HAP-1 (cell line): ENCODE data around the gene TIMELESS.
"Not testable (repeated sequence)": the region's sequence is repeated elsewhere in the genome, so short reads cannot be mapped to it uniquely, and the experiment has no call there.

Experiments
- DNase-seq, 2 experiments: peaks; one replicate each; pipeline ENCODE4 v3.0.0-alpha.2; 2016 to 2020; ENCODE audit warnings: low spot score in 2 of 2
- H3K27me3 ChIP-seq: fragments of 250-450 bp; sonication (Bioruptor Pico); 2 replicates; pipeline ENCODE4 v1.5.1; 2020; ENCODE audit warnings: low read depth, mild to moderate bottlenecking, moderate library complexity
- H3K36me3 ChIP-seq: fragments of 250-450 bp; sonication (Bioruptor Pico); replicated peaks from 2 replicates; pipeline ENCODE4 v1.5.1; 2020; ENCODE audit warnings: mild to moderate bottlenecking
- H3K4me1 ChIP-seq: fragments of 250-450 bp; sonication (Bioruptor Pico); 2 replicates; pipeline ENCODE4 v1.5.1; 2020; ENCODE audit warnings: mild to moderate bottlenecking
- H3K4me3 ChIP-seq: fragments of 250-450 bp; sonication (Bioruptor Pico); 2 replicates; pipeline ENCODE4 v1.5.1; 2020; ENCODE audit warnings: mild to moderate bottlenecking, moderate library complexity
- H3K9me3 ChIP-seq: fragments of 250-450 bp; sonication (Bioruptor Pico); 2 replicates; pipeline ENCODE4 v1.5.1; 2020; ENCODE audit warnings: mild to moderate bottlenecking, moderate library complexity
- in situ Hi-C: fragments of 300-500 bp; cut with MboI; formaldehyde crosslinking; loops from 3 replicates; pipeline ENCODE4 v1.14.3; 2020; ENCODE audit warnings: low sequenced_read_pairs, inconsistent platforms, mixed read lengths

The TIMELESS gene

GRCh38 chr12:56450241-56450640 is 1.0 kb upstream of the TIMELESS start:
- Histone ChIP-seq H3K36me3 (no peaks in the 10 kb centered on the region; the same call in 1 of the 2 replicates), H3K9me3 (no peaks in the 10 kb centered on the region), H3K27me3 (no peaks in the 10 kb centered on the region), H3K4me3 (no peak overlapping the region), H3K4me1 (peaks cover 9% of the 10 kb centered on the region)
- no peak for DNase-seq
- in situ Hi-C loops = no loop called here

GRCh38 chr12:56449622-56449984 is 377 bp upstream of the TIMELESS start:
- Histone ChIP-seq H3K9me3 (no peaks in the 10 kb centered on the region; the same call in 1 of the 2 replicates), H3K27me3 (no peaks in the 10 kb centered on the region), H3K4me3 (peak overlapping the region; percentile 52), H3K36me3 (no peaks in the 10 kb centered on the region; the same call in 1 of the 2 replicates), H3K4me1 (peaks cover 9% of the 10 kb centered on the region)
- no peak for DNase-seq
- in situ Hi-C loops = no loop called here

GRCh38 chr12:56443208-56443607 is 6.0 kb downstream of the TIMELESS start:
- H3K4me3 ChIP-seq, H3K36me3 ChIP-seq, in situ Hi-C loops, H3K4me1 ChIP-seq, H3K27me3 ChIP-seq, DNase-seq, H3K9me3 ChIP-seq: not testable (repeated sequence)

- H3K4me1 ChIP-seq = no peaks in the 10 kb centered on the region
- in situ Hi-C loops = no loop called here
- no peak overlapping the region for H3K4me3 ChIP-seq
- peaks cover 11% of the 10 kb centered on the region for H3K36me3 ChIP-seq
- no peak for DNase-seq
- no peaks in the 10 kb centered on the region for H3K27me3 ChIP-seq
- no peaks in the 10 kb centered on the region for H3K9me3 ChIP-seq
These were observed 11.6 kb downstream of the TIMELESS start for GRCh38 chr12:56437430-56438176.

- DNase-seq = no peak
- peaks cover 37% of the 10 kb centered on the region for H3K36me3 ChIP-seq
- H3K4me1 ChIP-seq = no peaks in the 10 kb centered on the region
- H3K9me3 ChIP-seq = no peaks in the 10 kb centered on the region
- H3K4me3 ChIP-seq = no peak overlapping the region
- in situ Hi-C loops = no loop called here
- H3K27me3 ChIP-seq = no peaks in the 10 kb centered on the region
These were observed 14.4 kb downstream of the TIMELESS start for GRCh38 chr12:56434828-56435227.

GRCh38 chr12:56431850-56432249 is 17.4 kb downstream of the TIMELESS start:
- H3K36me3 ChIP-seq = peaks cover 63% of the 10 kb centered on the region
- in situ Hi-C loops = no loop called here
- H3K9me3 ChIP-seq = no peaks in the 10 kb centered on the region

GRCh38 chr12:56431288-56431687 is 17.9 kb downstream of the TIMELESS start:
- in situ Hi-C loops = no loop called here
- H3K4me1 ChIP-seq = no peaks in the 10 kb centered on the region
- H3K36me3 ChIP-seq = peaks cover 66% of the 10 kb centered on the region
- DNase-seq = no peak
- no peaks in the 10 kb centered on the region for H3K9me3 ChIP-seq
- H3K27me3 ChIP-seq = no peaks in the 10 kb centered on the region
- no peak overlapping the region for H3K4me3 ChIP-seq

More at GRCh38 chr12:56431850-56432249, 17.4 kb downstream of the TIMELESS start:
- no peak overlapping the region for H3K4me3 ChIP-seq
- H3K27me3 ChIP-seq = no peaks in the 10 kb centered on the region
- H3K4me1 ChIP-seq = no peaks in the 10 kb centered on the region
- no peak for DNase-seq

- no peaks in the 10 kb centered on the region for H3K4me1 ChIP-seq
- peaks cover 89% of the 10 kb centered on the region for H3K36me3 ChIP-seq
- no peaks in the 10 kb centered on the region for H3K9me3 ChIP-seq
- H3K27me3 ChIP-seq = no peaks in the 10 kb centered on the region
- in situ Hi-C loops = no loop called here
- DNase-seq = no peak
- H3K4me3 ChIP-seq = no peak overlapping the region
These were observed 23.2 kb downstream of the TIMELESS start for GRCh38 chr12:56425940-56426438.

- Histone ChIP-seq H3K36me3 (peaks cover 89% of the 10 kb centered on the region), H3K4me3 (no peak overlapping the region), H3K27me3 (no peaks in the 10 kb centered on the region), H3K4me1 (no peaks in the 10 kb centered on the region), H3K9me3 (no peaks in the 10 kb centered on the region)
- in situ Hi-C loops = no loop called here
- no peak for DNase-seq
These were observed 24.0 kb downstream of the TIMELESS start for GRCh38 chr12:56425193-56425592.

- H3K27me3 ChIP-seq = no peaks in the 10 kb centered on the region
- H3K36me3 ChIP-seq = peaks cover 79% of the 10 kb centered on the region
- H3K4me3 ChIP-seq = no peak overlapping the region
- in situ Hi-C loops = no loop called here
- no peak for DNase-seq
- no peaks in the 10 kb centered on the region for H3K9me3 ChIP-seq
- no peaks in the 10 kb centered on the region for H3K4me1 ChIP-seq
These were observed 28.8 kb downstream of the TIMELESS start for GRCh38 chr12:56420411-56420810.

GRCh38 chr12:56417739-56418138 is 31.5 kb downstream of the TIMELESS start:
- peaks cover 56% of the 10 kb centered on the region for H3K36me3 ChIP-seq
- no peaks in the 10 kb centered on the region for H3K27me3 ChIP-seq
- no peaks in the 10 kb centered on the region for H3K9me3 ChIP-seq
- DNase-seq = no peak
- H3K4me1 ChIP-seq = no peaks in the 10 kb centered on the region
- no peak overlapping the region for H3K4me3 ChIP-seq
- in situ Hi-C loops = no loop called here

GRCh38 chr12:56414401-56414800 is 34.8 kb downstream of the TIMELESS start:
- Histone ChIP-seq H3K4me1 (no peaks in the 10 kb centered on the region), H3K9me3 (0 out of 2 replicates have a peak, but pooled peaks cover 4% of the 10 kb centered on the region), H3K27me3 (no peaks in the 10 kb centered on the region), H3K36me3 (peaks cover 28% of the 10 kb centered on the region), H3K4me3 (no peak overlapping the region)
- no peak for DNase-seq
- in situ Hi-C loops = no loop called here

- no peak for DNase-seq
- Histone ChIP-seq H3K27me3 (no peaks in the 10 kb centered on the region), H3K4me1 (no peaks in the 10 kb centered on the region), H3K4me3 (no peak overlapping the region), H3K9me3 (0 out of 2 replicates have a peak, but pooled peaks cover 5% of the 10 kb centered on the region), H3K36me3 (peaks cover 20% of the 10 kb centered on the region)
- in situ Hi-C loops = no loop called here
These were observed 35.8 kb downstream of the TIMELESS start for GRCh38 chr12:56413392-56413791.

- 0 out of 2 replicates have a peak, but pooled peaks cover 5% of the 10 kb centered on the region for H3K9me3 ChIP-seq
- H3K36me3 ChIP-seq = peaks cover 7% of the 10 kb centered on the region
- in situ Hi-C loops = no loop called here
- no peak overlapping the region for H3K4me3 ChIP-seq
- H3K27me3 ChIP-seq = no peaks in the 10 kb centered on the region
- no peak for DNase-seq
- no peaks in the 10 kb centered on the region for H3K4me1 ChIP-seq
These were observed 37.2 kb downstream of the TIMELESS start for GRCh38 chr12:56411781-56412639.
